GM12891 (cell line): ENCODE measurements around the gene TSPAN12.

Experiments
- POLR2A ChIP-seq: IDR thresholded peaks from 2 replicates; pipeline ENCODE4 v1.6.1; 2011; ENCODE audit warnings: low read depth, low read length, control low read depth
- POLR2AphosphoS5 ChIP-seq: IDR thresholded peaks from 2 replicates; pipeline ENCODE4 v1.6.1; 2011; ENCODE audit warnings: low read depth, low read length, control low read depth
- TAF1 ChIP-seq: IDR thresholded peaks from 2 replicates; pipeline ENCODE4 v1.6.1; 2011; ENCODE audit warnings: low read depth, low read length, control low read depth

GRCh38 chr7:120832803-120833202 lies 25.1 kb downstream of the TSPAN12 start:
- TF ChIP-seq TAF1 (no peak), POLR2A (no peak), POLR2AphosphoS5 (no peak)
